LoVo (cell line): ENCODE results near the gene CAST.

ENCODE experiments used
- DNase-seq: peaks from one replicate; pipeline ENCODE4 v3.0.0-alpha.2; 2016; ENCODE audit warnings: low spot score

The CAST gene

DNA sequence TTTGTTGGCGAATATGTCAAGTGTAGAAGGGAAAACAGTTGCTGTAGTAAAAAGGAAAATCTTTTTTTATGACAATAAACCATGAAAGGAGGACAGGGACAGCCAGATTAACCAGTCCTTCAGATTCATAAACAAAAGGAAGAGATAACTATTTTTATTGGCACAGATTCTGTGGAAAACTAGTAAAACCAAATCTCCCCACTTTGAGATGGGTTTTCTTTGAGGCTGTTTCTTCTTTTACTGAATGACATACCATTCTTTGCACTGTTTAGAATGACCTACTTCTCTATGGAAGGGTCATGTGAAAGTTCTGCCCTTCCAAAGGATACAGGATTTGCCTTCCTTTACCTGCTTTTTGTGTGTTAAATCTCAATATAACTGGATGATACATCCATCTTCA is 13.7 kb downstream of the CAST start:
- no peak for DNase-seq

DNA sequence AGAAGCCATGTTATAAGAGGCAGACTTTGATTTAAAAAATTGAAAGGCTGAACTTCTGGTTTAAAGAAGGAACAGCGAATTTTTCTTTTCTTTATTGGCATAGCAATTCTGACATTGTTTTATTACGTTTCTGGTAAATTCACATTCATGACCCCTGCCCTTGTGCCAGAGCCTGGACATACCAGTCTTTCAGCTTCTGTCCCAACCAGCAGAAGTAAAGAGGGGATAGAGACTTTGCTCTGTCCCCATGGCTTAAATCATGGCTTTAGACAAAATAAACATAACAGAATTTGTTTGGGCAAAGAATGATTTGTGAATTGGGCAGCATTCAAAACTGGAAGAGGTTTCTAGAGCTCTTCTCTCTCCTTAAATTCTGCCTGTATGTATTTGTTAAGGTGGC is 15.3 kb downstream of the CAST start:
- DNase-seq: no peak

DNA sequence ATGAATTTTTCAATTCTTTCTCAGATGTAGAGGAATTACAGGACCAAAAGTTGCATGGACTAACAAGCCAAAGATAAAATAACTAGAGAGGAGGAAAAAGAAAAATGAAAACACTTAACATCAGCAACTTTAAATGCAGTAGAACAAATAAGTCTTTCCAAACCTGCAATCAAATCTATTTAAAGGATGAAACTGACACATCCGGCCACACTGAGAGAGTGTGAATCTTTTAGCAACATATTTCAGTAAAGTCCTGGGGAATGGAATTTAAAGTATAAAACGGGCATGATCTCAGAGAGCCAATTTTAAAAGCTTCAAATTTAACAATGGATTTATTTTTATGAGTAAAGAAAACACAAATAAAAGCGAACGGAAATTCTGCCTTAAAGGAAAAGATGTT is 17.1 kb downstream of the CAST start:
- no peak for DNase-seq

DNA sequence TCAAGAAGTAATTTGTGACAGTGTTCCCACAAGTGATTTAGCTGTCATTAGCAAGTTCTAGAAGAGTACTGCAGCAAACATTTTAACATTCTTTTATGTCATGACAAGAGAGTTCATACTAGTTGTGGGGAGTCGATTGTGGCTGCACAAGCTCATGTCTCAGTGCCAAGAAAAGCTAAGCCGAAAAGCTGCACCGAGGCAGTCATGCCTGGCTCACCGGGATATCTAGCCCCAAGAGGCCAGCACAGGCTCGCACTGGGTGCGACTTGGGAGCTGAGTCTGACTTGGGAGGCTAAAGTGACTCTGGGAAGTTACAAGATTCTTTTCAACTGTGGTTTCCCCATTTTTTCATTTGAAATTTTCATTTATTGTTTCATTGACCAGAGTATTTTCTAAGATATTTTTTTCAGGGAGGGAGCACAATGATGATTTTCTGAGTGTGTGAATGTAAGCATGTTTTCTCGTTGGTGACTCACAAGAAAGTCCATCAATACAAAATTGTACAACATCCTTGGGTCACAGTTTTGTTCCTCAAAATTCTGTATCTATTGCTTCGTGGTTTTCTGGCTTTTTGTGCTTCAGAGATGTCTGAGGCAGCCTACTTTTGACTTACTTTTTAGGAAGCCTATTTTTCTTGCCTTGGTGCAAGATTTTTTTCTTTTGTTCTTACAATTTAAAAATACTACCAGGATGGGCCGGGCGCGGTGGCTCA is 18.7 kb downstream of the CAST start:
- no peak for DNase-seq

DNA sequence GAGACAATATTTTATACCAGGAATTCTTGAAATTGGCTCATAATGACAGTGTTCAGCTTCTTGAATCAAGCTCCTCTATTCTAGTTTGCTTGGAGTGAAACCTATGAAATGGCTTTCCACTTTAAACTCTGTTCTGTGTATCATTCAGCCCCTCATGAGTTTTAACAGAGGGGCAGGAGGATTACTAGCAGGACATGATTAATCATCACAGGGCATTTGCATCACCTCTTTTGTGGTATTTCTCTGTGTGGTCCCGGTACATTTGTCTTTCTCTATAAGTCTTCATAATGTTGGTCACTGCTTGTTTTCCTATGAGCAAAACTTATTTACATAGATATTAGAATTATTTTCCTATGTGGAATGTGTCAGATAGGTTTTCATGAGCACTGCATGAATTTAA is 21.2 kb downstream of the CAST start:
- no peak for DNase-seq

DNA sequence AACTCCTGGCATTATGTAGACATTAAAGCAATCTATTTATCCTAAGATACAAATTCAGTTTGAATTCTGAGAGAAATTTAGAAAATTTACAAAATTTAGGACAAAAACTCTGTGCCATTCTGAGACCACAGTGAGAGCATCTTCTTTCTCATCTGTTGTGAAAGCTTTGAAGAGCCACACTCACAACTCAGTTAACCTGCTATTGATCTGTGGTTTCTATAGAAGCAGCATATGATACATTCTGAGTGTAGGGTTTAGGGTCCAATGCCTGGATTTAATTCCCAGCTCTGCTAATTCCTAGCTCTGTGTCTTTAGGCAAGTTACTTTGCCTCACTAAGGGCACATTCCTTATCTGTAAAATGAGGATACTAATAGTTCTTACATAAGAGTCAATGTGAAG is 21.6 kb downstream of the CAST start:
- DNase-seq: no peak

DNA sequence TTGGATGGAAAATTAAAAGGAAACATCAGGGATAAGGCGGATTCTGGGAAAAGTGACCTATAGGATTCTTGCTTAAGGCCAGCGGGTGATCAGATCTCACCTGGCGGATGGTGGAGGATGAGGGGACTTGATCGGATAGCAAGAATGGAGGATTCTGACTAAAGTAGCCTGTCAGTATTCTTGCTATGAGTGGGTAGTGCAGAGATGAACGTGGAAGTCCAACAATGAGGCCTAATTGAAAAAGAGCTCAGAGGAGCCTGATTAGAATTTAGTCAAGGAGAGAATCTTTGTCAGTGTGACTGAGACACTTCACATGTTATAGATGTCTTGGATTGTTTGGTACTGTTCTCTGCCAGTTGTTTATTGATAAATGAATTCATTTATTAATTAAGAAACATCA is 24.9 kb downstream of the CAST start:
- no peak for DNase-seq

DNA sequence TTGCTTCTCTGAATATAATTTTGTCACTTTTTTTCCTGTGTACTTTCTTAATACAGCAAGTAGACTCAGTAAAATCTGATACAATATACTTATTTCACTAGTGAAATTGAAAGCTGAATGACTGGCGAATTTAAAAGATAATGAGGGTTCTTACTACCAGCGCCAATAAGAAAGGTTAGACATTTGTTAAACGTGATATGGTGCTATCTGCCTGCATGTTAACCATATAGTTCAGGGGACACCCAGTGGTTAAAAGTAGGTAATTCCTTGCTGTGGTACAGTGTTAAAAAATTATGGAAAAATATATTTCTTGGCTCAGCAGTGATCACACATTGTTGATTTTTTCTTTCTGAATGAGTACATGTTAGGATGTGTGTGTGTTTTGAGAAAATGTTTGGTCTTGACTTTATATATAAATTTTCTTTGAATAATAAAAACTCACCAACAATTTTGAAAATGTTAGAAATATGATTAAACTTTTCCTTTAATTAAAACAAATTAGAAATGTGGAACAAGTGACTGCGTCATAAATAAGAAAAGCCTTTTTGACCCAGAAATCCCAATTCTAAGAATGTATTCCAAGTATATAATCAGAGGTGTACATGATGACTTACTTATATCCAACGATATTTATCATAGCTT is 25.8 kb downstream of the CAST start:
- DNase-seq: peak; percentile 66

DNA sequence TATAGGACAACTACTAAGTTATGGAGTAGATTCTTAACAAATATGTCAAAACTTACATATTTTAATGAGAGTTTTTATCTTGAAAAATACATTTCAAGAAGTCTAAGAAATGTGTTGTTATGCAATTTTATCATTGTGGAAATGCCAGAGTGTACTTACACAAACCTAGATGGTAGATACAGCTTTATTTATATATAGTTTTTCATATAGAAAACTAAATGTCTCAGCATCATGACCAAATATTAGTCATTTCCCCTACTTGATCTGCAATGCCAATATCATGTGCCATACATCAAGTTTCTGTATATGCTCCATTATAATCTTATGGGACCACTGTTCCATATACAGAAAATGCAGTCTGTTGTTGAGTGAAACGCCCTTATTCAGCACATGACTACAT is 28.7 kb downstream of the CAST start:
- DNase-seq: no peak

DNA sequence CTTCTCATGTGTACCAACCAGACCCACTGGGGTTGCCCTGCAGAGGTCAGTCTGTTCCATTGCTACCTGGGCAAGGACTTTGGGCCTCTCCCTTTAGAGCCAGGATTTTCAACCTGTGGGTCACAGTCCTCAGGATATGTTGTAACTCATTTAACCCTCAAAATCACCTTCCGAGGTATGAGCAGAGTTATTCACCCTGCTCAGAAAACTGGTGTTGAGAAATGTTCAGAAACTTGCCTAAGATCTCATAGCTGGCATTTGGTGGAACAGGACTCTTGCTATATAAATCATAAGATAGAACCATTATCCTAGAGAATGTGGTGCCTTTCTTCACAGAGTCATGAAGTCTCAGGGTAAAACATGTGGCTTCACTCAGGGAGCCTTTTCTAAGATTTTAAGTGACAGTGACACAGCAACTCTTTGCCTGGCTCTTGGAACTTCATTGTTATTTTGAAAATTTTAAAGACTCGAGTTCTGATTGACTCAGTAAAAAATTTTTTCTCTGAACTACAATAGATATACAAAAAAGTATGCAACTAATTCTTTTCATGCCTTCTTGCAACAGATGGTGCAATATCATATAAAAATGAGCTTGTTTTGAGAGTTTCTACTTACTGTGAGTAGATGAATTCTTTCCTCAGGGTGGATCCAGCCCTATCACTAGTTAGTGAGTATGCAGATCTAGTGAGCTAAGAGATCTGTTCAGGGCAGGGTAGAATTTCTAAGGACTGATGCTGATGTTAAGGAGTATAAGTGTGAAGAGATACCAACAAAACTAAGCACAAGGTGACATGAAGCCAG is 29.5 kb downstream of the CAST start:
- no peak for DNase-seq

DNA sequence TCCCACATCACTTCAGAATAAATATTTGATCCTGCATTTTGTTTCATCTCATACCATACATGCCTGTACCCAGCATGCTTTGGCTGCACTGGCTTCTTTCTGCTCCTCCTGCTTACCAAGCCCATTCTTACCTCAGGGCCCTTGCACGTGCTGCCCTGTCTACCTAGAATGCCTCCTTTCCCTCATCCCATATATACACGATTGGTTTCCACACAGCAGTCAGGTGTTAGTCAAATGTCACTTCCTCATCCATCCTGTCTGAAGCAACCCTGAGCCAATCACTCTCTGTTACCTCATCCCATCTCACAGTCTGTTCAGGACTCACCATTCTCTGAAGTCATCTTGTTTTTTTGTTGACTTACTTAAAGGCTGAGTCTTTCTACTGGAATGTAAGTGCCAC is 30.3 kb downstream of the CAST start:
- no peak for DNase-seq

DNA sequence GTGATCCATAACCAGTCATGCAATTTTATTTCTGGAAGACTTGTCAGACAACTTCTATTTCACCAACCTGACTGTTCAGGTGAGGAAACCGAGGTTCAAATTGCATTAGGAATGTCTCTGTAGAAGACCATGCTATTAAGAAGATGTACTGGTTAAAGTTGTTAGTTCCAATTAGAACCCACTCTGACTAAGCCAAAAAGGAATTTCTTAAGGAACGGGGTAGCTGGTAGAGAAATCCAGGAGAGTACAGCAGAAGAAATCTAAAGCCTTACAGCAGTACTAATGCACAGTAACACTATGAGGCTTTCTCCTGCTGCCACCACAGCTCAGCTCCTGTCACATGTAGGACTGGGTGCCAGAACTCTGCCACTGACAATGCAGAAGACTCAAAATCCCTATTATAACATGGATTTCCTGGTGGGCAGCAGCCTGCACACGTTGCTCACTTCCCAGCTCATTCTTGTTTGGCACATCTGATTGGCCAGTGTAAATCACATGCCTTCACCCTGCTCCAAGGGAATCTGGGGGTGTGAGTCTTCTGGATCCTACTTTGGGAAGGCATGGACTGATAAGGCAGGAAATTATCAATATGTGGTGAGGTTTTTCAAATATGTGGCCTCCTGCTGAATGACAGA is 37.1 kb downstream of the CAST start:
- DNase-seq: no peak

DNA sequence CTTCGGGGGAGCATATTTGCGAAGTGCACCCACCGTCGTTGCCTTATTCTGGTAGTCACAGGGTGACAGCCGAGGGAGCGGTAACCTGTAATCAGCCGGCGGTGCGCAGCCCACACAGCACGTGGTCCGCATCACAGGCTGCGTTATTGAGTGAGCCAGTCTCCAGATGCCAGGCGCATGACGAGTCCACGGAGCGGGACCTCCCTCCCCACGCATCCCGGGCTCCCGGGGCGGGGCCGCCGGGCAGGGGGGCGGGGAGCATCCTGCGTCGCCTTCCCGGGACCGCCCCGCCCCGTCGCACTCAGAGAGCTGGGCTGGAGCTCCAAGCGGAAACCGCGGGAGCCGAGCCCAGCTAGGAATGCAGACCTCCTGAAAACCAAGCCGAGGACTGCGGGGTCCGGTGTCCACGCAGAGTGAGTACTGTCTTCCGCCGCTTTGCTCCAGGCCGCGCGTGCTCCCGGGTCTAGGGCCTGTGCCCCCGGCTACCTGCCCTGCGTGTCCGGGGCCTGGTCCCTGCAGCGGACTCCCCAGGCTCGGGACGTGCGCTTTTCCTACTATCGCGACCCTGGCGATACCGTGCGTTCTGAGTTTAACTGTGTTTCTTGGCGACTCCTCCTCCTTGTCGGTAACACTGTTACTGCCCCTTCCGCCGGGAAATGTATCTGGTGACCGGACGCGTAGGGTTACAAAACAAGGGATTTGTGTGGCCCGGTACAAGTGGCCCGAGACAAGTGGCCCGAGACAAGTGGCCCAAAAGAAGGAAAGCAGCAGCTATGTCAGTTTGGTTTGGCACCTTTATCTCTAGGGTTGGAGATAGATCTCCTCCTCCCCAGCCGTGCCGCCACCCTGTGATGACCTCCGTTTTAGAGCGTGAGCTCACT is 40.6 kb downstream of the CAST start:
- peak; percentile 92 for DNase-seq

DNA sequence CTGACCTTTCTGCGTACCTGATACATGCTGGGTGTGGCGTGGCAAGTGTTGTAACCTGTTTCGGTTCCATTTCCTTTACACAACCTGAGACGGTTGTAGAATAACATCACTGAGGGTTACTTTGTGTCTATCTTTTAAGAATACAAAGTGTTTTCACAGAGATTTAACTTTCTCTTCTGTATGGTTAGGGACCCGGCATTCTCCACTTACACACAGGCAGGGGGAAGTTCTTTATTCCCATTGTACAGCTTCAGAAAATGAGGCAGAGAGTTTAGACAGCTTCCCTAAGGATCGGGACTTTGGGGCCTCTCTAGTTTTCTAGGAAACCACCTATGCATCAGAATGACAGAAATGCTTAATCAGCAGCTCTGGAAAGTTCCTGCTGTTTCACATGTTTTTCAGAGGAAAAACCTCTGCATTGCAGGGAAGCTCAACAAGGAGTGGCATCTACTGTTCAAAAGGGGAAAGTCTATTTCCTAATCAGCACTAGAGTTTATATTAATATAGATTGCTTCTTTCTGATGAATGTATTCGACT is 41.3 kb downstream of the CAST start:
- peak; percentile 79 for DNase-seq

DNA sequence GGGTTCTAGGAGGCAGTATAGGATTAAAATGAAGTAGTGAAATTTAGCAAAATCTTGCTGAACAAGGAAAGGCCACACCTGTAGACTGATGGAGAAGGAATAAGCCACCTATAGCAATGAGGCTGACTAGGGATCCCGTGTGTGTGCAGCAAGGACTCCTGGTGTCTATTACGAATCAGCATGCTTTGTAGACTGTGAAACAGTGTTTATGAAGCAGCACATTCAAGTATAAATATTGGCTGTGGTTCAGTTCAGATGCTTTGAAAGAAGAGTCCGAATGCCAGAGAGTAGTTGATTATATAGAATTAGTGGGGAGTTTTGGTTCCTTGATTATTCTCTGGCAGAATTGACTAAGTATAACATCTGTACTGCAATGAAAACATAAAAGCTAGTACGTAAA is 41.8 kb downstream of the CAST start:
- no peak for DNase-seq

DNA sequence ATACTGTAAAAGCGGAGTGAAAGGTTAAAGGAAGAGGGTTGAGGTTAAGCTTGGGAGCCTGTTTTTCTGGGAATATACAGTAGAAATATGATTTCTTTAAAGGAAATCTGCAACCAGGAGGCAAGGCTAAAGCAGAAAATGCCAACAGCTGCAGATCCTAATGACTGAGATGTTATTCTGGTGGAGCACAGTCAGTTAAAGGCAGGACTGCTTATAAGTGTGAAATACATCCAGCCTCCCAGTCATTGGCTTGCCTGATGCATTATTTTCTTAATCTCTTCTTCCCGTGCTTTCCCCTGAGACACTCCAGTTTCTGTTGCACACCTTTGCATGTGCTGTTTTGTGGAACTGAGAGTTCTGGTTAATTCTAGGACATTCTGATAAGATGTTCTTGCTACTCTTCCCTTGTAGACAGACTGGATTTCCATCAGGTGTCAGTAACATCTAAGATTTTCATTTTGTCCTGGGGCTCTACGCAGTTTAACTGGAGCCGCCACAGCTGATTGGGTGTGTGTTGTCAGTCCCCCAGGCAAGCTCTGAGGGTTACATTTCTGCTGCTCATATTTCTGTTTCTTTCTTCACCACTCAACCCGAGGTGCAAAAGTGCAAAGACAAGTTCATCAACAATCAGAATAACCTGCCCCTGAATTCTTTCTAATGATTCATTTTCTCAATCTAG is 44.4 kb downstream of the CAST start:
- DNase-seq: no peak

DNA sequence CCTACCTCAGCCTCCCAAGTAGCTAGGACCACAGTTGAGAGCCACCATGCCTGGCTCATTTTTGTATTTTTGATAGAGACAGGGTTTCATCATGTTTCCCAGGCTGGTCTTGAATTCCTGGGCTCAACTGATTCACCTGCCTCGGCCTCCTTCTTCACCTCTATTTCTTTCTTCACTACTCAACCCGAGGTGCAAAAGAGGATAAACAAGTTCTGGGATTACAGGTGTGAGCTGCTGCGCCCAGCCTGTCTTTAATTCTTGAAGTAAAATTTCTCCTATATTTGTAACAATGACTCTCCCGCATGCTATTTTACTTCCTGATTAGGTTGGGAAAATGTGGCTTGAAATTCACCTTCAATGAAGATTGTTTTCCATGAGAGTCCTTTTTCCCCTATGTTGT is 46.4 kb downstream of the CAST start:
- DNase-seq: no peak

DNA sequence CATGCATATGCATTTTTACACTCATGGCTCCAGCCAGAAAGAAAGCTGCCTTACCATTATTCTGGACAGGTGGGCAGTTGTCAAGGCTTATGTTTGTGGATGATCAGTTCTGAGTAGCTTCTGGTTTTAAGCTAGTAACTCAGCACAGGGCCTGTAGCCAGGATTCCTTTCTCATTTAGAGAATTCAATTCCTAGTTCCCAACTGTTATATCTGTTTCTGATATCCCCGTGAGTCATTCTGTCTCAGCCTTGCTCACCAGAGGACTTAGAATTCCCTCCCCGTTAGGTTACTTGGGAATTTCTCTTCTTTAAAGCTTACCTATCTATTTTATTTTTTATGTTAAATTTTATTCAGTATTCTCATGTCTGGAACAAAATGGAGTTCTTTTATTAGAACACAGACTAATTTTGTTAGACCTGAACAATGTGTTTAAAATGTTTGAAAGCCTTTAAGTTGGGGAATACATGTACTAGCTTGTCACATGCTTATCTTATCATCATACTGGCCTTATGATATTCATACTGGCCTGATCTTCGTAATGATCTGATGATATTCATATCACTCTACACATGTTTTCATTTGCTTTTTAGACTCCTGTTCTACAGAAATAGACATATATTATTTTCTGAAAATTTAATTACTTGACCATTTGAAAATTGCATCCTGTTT is 47.1 kb downstream of the CAST start:
- DNase-seq: no peak

DNA sequence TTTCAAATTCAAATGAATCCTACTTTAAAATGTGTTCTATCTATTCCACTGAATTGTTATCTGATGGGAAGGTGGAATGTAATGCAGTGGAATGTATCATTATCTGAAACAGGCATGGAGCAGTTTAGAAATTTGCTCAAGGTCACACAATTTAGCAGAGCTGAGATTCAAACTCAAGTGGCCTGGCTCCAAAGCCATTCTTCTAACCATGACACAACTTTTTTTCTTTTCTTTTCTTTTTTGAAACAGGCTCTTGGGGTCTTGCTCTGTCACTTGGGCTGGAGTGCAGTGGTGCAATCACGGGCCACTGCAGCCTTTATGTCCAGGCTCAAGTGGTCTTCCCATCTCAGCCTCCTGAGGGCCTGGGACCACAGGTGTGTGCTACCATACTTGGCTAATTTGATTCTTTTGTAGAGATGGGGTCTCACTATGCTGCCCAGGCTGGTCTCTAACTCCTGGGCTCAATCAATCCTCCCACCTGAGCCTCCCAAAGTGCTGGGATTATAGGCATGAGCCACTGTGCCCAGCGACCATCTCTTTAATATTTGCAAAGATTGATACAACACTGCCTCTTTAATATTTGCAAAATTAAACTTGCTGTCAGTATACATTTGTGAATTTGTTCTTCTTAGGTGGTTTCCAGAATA is 50.0 kb downstream of the CAST start:
- DNase-seq: no peak

DNA sequence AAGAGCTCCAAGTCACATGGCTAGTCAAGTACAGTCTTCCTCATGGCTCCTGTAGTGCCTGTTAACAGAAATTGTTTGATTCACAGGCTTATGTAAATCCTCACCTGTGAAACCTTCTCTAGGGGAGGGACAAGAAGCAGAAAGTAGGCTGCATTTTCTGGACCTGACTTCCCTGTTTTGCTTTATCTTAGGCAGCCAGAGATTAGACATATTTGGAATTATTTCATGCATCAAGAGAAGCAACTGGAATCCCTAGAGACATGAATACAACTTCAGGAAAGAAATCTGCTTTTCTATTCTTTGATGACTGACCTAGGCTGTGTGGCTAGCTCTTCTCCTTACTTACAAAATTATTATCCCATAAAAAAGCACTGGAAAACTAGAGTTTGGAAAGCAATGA is 52.3 kb downstream of the CAST start:
- no peak for DNase-seq
